GM12872 (cell line): ENCODE measurements around the gene AKAP13.

ENCODE experiments used
- TF ChIP-seq, protein P1 (sequence below): IDR thresholded peaks from 3 replicates; pipeline ENCODE4 v1.5.1; 2011; ENCODE audit warnings: low read depth, mild to moderate bottlenecking, low read length, moderate library complexity; ENCODE audit not compliant: insufficient read depth

The AKAP13 gene

DNA sequence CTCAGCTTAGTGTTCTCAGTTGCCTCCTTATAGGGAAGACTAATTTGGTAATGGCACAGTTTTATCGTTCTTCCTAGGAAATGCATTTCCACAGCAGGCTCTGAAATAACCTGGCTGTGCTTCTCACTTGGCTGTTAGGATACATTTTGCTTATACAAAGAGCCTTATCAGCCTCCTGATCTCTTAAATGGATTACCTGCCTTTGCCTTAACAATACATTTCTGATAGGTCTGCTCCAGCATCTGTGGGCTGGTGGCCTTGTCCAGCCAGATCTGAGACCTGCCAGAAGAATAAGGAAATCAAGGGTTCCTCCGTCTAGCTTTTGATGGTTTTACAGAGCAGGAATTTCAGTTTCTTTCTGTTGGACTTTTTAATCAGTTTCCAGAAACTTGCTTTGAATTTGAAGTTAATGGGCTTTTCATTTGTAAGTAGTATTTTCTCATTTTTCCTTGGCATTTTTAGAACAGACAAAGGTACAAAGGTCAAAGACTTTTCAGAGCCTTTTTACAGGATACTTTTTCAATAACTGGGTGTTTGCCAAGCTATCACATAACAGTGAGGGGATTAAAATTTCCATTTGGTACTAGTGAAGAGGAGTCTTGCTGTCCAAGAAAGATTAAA, 116.3 kb downstream of the AKAP13 start:
- TF ChIP-seq, protein P1, sequence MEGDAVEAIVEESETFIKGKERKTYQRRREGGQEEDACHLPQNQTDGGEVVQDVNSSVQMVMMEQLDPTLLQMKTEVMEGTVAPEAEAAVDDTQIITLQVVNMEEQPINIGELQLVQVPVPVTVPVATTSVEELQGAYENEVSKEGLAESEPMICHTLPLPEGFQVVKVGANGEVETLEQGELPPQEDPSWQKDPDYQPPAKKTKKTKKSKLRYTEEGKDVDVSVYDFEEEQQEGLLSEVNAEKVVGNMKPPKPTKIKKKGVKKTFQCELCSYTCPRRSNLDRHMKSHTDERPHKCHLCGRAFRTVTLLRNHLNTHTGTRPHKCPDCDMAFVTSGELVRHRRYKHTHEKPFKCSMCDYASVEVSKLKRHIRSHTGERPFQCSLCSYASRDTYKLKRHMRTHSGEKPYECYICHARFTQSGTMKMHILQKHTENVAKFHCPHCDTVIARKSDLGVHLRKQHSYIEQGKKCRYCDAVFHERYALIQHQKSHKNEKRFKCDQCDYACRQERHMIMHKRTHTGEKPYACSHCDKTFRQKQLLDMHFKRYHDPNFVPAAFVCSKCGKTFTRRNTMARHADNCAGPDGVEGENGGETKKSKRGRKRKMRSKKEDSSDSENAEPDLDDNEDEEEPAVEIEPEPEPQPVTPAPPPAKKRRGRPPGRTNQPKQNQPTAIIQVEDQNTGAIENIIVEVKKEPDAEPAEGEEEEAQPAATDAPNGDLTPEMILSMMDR: no peak

DNA sequence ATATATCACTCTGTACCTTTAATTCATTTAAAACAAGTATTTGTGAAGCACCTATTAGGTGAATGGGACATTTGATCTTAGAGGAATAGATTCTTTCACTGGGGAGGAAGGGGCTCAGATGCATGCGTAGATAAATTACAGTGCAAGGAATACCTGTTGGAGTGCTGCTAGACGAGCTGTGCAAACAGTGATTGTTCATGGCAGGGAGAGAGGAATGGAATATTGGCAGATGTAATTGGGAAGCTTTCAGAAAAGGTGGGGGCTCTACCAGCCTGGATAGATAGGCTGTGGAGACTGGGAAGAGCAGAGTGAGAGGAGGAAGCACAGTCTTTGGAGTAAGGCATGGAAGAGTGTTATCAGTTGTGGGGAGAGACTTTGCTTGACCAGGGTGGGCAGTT, 116.8 kb downstream of the AKAP13 start:
- TF ChIP-seq, protein P1: no peak

DNA sequence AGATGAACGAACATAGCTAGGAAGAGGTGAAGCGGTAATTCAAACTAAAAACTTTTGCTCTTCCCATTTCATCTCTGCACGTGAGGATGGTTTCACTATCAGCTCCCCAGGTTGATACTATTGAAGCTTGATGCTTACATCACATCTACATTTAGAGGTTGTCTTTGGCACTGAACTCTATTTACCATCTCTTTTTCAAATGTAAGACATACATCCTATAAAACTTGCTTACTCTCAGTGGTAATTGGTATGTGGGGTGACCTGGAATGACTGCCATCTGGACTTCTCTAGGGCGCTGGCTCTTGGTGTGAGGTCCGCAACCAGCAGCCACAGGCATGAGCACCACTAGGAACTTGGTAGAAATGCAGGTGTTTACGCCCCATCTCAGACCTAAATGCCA, 118.1 kb downstream of the AKAP13 start:
- TF ChIP-seq, protein P1: no peak

DNA sequence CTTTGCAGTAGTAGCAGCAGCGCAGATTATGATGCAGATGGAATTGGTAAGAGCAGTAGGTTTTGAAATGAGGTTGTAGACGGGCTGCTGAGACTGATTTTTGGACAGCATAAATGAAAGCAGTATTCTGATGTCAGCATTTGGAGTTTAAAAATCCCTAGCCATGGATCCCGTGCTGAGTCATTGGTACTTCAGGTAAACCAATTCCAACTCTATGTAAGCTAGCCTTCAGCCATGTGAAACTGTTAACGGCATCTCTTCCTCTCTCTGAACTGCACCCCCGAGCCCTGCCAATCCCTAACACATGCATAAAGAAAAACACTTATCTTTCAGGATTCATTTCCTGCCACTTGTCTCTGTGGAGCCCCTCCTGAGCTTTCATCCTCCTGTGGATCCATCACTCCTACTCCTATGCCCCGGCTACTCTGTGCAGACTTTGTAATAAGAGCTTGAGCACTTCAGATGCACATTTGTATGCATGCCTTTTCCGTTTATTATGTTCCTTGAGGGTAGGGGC, 119.0 kb downstream of the AKAP13 start:
- TF ChIP-seq, protein P1: no peak

DNA sequence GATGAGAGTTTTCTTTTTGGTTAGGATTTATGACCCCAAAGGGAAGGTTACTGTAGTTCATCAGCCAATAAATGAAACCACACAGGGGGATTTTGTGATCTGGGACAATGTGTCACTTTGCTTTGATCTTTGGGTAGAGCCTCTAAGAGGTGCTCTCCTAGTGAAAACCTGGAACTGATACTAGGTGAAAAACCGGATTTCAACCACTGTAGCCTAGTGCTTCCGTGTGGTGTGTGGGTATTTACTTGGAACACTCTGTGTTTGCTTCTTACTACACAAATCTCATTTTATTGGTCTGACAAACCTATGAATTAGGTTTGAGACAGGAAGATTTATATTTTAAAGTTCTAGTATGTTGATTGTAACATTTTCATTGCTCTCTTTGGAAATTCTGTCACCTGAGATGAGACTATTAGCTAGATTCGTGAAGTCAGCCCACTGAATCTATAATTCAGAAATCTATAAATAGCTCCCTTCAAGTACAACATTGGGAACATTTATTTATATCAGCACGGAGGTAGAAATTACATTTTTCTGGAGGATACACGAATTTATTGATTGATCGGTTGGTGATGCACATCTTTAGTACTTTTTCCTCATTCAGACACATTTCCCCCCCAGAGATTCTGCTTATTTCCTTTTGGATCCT, 119.8 kb downstream of the AKAP13 start:
- TF ChIP-seq, protein P1: no peak

DNA sequence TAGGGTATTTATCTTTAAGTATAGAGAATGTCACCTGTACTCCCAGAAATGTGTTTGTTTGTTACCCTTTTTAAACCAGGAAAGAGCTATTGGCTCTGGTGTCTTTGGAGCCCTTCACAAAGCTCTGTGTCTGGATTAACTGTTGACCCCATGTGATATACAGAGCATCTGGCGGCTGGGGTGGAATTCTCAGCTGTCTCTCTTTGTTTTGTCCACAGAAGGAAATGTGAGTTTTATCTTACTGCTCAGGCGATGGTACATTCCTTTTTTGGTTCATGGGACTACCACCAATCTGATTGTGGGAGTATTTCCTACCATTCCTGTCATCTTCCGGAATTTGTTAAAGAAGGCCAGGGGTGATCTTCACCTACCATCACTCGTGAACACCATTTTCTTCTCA, 120.3 kb downstream of the AKAP13 start:
- TF ChIP-seq, protein P1: no peak

DNA sequence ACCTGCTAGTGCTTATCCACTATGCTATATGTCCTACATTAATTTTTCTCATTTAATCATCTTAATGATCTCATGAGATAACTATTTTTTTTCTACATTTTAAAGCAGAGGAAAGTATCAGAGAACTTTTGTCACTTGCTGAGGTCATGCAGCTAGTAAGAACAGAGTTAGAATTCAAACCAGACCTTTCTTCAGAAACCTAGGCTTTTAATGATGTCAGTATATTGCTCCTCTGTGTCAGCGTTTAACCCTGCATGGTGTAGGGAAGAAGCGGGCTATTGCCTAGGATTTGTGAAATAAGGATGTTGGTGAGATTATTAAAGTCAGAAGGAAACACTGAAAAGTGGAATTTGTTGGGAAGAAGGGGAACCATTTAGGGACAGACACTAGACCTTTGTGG, 121.2 kb downstream of the AKAP13 start:
- TF ChIP-seq, protein P1: no peak
